HuH-7 (cell line): ENCODE measurements around the gene TOR4A.

Source experiments
- DNase-seq: peaks from one replicate; pipeline ENCODE4 v3.0.0; 2011; ENCODE audit warnings: low spot score

Gene TOR4A

DNA sequence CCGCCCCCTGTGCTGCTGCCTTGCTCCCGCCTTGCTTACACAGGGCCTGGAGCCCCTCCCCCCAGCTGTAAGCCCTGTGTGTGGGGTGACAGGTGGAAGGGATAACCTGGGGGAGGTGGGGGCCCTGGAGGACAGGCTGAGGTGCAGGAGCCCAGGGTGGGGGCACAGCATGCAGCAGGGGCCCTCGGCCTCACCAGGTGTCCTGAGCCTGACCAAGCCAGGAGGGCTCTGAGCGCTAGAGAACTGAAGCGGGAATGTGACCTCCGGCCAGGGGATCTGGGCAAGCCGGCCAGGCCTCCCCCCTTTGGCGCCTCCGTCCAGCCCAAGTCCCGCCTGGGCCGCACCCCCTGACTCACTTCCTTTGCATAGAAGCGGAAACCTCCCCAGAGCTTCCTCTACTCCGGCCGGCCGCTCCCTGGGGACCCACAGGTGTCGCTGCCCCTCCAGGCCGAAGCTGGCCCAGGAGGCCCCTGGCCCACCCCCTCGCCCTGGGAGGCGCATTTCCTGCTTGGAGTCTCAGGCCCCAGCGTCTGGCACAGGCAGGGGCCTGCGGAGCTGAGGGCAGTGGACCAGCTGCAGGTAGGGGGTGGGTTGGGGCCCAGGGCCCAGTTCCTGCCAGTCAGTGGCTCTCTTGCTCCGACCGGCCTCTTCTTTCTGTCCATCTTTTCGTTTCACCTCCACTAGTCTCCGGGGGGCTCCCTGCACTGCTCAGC lies at the start of gene TOR4A:
Gene TOR4A (plus strand): TSS at position 398 of the 713 bp plus-strand sequence. CDS start 964 bp downstream, outside the sequence.
- DNase-seq = no peak

DNA sequence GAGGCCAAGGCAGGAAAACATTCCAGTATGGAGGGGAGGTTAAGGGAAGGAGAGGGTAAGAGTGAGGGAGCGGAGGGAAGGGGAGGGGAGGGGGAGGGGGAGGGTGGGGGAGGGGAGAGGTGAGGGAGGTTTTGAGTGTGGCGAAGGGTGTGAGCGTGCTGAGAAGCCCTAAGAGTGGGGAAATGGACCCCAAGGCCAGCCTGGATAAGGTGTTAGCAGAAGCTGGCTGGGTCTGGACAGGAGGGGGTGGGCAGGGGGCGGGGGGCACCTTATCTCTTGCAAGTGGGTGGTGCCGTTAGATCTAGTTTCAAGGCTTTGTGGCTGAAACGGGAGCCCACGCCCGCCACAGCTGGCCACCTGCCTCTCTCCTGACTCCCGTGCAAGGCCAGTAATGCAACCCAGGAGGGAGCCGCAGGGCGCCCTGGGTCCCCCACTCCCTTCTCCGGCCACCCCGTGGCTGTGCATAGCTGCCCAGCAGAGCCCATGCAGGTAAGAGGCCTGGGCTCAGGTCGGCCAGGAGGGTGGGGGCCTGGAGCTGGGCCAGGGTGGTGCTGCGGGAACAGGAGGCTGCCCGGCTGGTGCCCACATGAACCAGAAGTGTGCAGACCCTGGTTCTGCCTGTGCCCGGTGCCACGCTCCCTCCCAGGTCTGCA lies 49.5 kb upstream of the TOR4A start:
- DNase-seq = no peak

DNA sequence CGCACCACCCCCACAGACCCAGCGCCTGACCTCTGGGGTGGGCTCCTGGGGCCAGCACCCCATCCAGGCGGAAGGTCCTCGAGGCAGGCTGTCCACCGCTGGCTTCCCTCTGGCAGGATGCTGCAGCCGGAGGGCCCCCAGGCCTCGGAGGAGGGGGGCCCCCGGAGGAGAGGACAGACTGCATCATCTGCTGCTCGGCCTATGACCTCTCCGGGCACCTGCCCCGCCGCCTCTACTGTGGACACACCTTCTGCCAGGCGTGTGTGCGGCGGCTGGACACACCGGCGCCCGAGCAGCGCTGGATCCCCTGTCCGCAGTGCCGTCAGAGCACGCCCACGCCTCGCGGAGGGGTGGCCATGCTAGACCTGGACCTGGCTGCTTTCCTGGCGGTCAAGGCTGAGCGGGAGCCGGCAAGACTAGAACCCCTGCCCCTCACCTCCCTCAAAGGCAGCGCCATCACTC lies 49.0 kb upstream of the TOR4A start:
- DNase-seq = no peak

DNA sequence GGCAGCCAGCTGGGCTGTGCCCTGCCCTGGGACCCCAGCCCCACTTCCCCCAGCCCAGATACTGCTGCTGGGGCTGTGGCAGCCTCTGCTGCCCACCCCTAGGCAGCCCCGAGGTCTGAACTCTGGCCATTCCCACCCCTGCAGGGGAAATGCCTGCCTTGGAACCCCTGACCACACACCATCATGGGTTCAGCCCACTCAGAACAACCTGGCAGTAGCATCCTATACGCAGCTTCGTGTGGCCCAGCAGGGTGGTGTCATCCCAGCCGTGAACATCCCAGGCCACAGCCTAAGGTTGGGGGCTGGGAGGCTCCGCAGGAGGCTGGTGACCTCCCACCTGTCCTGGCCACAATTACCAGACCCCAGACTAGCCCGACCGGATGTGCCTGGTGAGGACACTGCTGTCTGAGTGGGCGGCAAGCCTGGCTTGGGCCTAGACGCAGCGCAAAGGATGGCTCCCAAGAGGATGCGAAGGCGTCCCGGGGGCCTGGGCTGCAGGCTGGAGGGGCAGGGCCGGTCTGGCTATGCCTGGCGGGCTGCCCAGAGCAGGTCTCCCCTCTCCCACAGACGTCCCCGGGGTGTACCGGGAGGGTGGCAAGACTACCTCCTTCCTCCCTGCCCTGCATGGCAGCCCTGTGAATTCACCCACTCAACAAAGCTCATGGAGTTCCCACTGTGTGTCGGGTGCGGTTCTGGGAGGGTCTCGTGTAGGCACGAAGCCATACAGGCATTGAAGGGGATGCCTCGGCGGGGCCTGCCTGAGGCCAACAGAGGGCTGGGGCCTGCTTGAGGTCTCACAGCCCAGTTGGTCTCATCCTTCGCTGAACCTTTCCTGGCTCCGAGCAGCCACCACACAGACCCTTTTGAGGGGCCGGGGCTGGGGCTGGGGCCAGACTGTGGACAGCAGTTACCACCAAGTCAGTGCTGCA lies 48.3 kb upstream of the TOR4A start:
- no peak for DNase-seq

DNA sequence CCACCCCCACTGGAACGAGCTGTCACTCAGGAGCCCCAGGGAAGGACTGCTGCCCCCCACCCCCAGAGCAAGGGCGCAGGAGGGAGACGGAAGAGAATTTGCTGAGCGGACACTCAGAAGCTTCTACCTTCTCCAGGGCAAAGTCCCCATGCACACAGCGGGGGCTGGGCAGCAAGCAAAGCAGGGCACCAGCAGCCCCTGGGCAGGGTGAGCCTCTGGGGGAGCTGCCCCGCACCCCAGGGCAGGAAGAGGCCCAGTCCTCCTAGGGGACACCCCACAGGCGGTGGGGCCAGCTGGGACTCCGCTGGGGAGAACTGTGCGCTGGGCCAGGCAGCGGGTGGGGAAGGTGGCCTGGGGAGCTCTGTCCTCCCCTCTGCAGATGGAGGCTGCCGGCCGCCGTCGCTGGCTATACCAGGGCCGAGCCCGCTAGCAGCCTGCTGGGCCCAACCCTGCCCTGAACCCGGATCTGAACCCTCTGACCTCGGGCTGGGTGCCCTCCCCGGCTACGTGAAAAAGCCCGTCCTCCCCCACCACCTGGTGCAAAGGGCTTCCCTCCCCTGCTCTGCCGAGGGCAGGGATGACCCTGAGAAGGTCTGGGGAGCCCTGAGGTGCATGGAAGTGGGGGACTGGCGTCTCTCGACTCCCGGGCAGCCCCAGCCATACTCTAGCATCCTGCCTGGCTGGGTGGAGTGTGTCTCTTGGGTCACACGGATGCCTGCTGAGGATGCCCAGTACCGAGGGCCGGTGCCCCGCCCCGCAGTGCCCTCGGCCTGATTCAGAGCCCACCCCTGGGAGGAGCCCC lies 47.4 kb upstream of the TOR4A start:
- DNase-seq = no peak

DNA sequence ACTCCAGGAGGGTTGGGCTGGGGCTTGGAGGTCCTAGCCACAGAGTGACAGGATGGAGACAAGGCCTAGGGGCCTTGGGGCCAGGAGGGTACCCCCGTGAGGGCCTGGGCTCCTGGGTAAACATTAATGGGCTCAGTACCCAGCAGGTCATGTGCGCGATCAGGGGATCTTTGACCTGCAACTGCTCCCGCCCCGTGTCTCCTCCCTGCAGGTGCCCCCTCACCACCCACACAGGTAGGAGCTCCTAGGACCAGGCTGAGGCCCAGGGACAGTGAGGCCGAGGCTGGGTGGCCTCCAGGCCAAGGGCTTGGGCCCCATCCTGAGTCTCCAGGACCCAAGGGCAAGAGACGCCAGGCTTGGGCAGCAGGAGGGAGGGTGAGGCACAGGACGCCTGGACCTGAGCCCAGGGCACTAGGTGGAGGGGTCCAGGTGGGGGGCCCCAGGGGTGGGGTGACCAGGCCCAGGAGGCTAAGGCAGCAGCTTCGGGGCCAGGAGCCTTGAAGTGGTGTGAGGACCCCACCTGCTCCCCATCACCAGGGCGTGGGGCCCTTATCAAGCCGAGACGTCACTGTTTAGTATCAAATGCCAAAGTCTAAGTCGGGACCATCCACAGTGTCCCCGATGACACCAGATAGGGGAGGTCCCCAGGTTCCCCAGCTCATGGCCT lies 46.7 kb upstream of the TOR4A start, which contains the start of gene SLC34A3:
Gene SLC34A3 (plus strand): TSS at position 197 of the 667 bp plus-strand sequence. CDS start 802 bp downstream, outside the sequence.
- no peak for DNase-seq

DNA sequence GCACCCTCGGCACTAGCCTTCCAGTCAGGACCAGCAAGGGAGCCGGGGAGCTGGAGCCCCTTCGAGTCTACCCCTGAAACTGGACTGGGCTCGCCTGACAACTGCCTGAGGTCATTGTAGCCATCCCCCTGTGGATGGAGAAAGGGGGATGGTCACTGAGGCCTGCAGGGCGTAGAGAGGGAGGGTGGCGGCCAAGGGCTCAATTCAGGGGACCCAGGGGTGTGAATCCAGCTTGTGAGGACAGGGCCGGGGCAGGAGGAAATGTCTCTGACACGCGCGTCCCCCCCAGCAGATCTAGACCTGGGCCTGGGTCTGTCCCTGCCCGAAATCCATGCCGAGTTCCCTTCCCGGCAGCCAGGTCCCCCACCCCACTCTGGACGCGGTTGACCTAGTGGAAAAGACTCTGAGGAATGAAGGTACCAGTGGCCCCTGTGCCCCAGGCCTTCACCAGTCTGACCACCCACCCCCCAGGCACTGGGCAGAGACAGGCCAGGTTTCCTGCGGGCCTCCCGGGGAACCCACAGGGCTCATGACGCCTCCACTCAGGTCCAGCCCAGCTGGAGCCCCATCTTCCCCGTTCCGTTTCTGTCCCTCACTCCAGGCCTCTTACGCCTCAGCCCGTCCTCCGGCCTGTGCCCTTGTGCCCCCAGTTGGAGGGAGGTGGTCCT lies 46.0 kb upstream of the TOR4A start:
- no peak for DNase-seq

DNA sequence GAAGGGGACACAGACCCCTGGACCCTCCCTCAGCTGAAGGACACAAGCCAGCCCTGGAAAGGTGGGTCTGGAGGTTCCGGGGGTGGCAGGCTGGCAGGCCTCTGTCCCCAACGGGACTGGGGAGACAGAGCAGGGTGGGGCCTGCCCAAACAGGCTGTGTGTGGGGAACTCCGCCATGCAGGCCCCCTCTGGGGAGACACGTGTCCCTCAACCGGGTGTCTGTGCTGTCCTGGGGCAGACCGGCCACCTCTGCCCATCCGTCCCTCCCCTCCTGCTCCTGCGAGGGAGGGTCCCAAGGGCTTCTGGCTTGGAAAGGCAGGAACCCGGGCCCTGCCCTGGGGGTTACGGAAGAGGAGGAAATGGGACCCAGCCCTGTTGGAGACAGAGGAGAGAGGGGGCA lies 45.4 kb upstream of the TOR4A start:
- DNase-seq = no peak

DNA sequence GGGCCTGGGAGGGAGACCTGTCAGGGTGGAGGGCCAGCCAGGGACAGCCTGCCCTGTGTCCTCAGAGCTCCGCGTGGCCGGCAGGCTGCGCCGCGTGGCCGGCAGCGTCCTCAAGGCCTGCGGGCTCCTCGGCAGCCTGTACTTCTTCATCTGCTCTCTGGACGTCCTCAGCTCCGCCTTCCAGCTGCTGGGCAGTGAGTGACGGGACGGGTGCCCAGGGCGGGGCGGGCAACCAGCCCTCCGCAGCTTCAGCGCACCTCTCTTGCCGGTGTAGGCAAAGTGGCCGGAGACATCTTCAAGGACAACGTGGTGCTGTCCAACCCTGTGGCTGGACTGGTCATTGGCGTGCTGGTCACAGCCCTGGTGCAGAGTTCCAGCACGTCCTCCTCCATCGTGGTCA lies 45.0 kb upstream of the TOR4A start:
- DNase-seq = no peak

DNA sequence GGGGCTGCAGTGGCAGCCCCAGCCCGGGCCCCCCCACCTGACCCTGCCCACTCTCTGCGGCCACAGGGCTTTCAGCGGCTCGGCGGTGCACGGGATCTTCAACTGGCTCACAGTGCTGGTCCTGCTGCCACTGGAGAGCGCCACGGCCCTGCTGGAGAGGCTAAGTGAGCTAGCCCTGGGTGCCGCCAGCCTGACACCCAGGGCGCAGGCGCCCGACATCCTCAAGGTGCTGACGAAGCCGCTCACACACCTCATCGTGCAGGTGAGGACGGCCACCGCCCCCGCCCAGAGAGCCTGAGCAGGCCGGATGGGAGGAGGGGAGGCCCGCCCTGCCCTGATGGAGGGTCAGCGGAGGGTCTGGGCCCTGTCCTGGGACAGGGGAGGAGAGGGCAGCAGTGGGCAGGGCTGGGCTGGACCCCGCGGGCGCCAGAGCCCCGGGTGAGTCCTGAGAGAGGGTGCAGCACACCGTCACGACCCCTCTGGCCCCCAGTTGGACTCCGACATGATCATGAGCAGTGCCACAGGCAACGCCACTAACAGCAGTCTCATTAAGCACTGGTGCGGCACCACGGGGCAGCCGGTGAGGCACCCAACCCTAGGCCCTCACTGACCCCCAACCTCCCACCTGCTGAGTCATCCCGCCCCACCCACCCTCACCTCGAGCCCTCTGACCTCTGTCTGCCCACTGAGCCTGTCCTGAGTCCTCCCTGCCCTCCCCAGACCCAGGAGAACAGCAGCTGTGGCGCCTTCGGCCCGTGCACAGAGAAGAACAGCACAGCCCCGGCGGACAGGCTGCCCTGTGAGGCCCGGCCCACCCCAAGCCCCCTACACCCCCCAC lies 44.2 kb upstream of the TOR4A start:
- no peak for DNase-seq

DNA sequence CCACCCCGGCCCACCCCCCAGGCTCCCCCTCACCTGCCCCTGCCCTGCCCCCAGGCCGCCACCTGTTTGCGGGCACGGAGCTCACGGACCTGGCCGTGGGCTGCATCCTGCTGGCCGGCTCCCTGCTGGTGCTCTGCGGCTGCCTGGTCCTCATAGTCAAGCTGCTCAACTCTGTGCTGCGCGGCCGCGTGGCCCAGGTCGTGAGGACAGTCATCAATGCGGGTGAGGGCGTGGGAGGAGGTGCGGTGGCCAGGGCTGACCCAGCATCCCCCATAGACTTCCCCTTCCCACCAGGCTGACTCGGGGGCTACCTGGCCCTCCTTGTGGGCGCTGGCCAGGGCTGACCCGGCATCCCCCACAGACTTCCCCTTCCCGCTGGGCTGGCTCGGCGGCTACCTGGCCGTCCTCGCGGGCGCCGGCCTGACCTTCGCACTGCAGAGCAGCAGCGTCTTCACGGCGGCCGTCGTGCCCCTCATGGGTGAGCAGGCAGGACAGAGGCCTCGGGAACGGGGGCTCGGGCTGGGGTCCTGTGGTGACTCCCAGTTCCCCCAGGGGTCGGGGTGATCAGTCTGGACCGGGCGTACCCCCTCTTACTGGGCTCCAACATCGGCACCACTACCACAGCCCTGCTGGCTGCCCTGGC lies 43.4 kb upstream of the TOR4A start:
- no peak for DNase-seq

DNA sequence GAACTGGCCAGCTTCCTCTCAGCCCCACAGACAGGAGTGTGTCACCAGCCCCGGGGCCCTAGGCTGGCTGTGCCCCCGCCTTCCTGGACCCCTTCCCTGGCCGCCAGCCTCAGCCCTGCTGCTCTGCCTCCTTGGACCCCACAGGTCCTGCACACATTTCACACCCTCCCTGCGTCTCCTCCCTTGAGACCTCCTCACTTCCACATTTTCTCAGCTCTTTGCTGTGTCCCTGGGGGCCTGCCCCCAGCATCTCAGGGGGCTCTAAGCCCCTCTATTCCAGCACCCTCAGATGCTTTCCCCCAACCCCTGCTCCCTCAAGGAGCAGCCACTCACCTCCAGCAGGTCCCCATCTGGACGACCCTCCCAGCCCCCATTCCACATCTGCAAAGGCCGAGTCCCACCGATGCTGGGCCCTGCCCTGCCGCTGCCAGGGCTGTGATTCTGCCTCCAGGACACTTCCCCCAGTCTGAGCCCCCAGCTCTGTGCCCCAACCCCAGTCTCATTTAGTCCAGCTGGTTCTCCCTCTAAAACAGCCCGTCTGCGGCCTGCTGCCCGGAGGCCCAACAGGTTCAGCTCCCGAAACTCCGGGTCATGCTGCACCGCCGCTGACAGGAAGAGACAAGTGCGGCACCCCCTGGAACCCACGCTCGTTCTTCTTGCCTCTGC lies 42.6 kb upstream of the TOR4A start:
- no peak for DNase-seq

DNA sequence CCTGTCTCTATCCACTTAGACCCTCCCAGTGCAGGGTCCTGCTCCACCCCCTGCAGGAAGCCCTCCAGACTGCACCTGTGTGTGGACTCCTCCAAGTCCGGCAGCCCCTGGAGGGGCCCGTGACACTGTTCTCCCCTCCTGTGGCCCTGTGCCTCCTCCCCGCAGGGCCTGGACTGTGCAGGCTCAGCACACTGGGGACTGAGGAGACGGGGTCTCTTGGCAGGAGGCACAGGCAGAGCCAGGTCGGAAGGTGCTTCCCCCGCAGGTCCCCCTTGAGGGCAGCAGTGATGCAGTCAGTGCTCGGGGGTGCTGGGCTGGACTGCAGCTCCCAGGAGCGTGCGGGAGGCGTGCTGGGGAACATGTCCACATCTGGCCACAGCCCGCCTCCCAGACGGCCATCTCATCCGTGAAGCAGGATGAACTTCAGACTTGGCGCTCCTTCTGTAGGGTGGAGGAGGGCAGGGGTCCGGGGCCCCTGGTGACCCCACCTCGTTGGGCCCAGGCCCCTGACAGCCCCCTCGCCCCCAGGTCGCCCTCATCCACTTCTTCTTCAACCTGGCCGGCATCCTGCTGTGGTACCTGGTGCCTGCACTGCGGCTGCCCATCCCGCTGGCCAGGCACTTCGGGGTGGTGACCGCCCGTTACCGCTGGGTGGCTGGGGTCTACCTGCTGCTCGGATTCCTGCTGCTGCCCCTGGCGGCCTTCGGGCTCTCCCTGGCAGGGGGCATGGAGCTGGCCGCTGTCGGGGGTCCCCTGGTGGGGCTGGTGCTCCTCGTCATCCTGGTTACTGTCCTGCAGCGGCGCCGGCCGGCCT lies 41.9 kb upstream of the TOR4A start:
- DNase-seq = peak; percentile 68

DNA sequence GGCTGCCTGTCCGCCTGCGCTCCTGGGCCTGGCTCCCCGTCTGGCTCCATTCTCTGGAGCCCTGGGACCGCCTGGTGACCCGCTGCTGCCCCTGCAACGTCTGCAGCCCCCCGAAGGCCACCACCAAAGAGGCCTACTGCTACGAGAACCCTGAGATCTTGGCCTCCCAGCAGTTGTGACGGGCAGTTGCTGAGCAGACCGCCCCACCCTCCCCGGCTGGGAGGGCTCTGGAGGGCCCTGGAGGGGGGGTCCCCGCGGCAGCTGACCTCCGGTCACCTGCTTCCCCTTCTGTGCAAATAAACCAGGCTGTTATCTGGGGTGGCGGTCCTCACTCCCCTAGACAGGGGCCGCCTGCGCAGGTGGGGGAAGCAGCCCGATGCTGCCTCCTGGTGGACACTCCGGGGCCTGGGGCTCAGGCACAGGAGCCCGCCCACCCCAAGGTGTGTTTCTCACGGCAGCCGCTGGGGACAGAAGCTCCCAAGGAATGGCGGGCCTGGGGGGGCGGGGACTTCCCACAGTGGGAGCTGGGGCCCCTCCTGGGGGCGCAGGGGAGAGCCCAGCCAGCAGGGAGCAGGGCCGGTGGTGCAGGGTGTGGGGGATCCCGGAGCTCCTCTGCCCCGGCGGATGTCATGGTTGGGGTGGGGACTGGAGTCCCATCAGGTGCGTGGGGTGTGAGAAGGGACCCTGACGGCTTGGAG lies 41.1 kb upstream of the TOR4A start:
- peak; percentile 99 for DNase-seq

DNA sequence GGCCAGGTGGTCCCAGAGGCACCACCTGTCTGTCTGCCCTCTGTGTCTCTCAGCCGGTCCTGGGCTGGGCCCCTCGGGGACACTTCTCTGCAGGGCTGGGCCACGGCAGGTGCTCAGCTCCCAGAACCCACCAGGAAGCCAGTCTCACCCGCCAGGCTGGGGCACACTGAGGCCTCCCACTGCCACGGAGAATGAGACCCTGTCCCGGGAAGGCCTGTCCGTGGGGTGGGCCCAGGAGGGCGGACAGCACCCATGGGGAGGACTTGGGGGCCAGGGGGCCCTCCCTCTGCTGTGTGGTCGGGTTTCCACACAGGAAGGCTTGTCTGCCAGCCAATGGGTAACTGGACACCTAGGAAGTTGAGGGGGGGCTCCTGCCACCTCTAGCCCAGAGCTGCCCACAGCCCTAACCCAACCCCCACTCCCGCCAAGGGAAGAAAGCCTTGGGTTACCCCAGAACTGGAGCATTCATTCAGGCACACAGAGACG lies 40.5 kb upstream of the TOR4A start:
- DNase-seq = no peak

DNA sequence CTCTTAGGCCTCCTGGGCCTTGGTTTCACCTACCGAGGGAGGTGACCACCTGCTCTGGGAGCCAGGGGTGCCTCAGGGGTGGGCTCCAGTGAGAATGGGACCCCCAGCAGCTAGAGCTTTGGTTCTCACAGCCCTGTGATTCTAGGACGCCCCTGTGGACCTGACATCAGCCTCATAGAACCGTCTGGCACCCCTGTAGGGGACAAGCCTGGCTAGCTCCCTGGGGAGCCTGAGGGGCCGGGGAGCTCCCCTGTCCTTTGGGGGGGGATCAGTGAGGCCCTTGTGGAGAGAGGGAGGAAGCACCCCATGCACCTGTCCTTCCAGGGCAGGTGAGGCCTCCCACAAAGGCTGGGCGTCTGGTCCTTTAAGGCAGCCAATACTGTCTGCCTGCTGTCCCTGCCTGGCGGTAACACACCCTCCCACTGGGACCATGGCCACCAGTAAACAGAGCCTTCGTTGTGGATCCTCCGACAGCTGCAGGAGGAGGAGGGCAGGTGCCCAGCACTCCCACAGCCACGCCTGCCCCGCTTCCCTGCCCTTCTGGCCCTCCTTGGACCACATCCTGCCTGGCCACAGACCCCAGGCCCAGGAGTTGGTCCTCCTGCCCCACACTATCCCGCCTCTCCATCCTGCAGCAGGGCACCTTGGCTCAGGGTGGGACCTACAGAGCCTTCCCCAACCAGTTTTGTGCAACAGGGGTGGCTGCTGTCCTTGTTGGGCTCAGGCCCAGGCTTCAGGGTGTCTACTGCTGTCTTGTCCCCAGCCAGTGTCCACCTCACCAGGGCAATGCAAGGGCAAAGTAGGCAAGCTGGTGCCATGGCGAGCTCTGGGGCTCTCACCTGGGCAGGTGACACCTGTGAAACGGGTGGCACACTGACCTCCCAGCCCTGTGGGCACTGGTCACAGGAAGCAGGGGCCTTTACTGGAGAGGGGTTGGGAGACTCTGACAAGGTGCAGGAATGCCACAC lies 39.5 kb upstream of the TOR4A start:
- no peak for DNase-seq
